Measurements from ENCODE around the gene CAV1. TPM values are rescaled to one million over a fixed set of nuclear protein-coding genes. Genes with fewer than 3 reads are reported as not detected.
A peak's percentile ranks its signal among the peaks of the same experiment; 100 is the strongest.

The CAV1 gene
- total and polyA plus RNA-seq, 2 donors (not counting 1 experiment from before 2014, with no cell fraction given), result 461 to 1,245 TPM

- Histone ChIP-seq H3K79me2 (ENCODE audit: control insufficient read depth, insufficient read depth, low read length) (peaks cover 75% of the 10 kb centered on the region), H3K4me2 (ENCODE audit: extremely low read depth, insufficient read depth, low read length) (peak overlapping the region; percentile 95), H3K36me3 (ENCODE audit: control insufficient read depth, insufficient read depth, low read length) (peaks cover 8% of the 10 kb centered on the region), H3K9me3 (ENCODE audit: control insufficient read depth, insufficient read depth, low read depth, low read length) (no peaks in the 10 kb centered on the region), H2AFZ (ENCODE audit: low read length) (no peak overlapping the region), H3K9ac (ENCODE audit: insufficient read depth, low read length) (peak overlapping the region; percentile 84), H3K27me3 (ENCODE audit: control insufficient read depth, insufficient read depth, low read length) (no peaks in the 10 kb centered on the region), H4K20me1 (ENCODE audit: control insufficient read depth, extremely low read depth, insufficient read depth, low read length) (no peaks in the 10 kb centered on the region), H3K4me3 (replicated peaks in 1 of 4; ENCODE audit: control extremely low read depth in 1 of 4, insufficient read depth in 1 of 4, low read depth in 3 of 4, low read length in 4 of 4) (peak overlapping the region; percentile 87 to 99 (median 93)), H3K4me1 (ENCODE audit: control insufficient read depth, extremely low read depth, insufficient read depth, low read length) (peaks cover 4% of the 10 kb centered on the region), H3K27ac (ENCODE audit: insufficient read depth, low read length) (peak overlapping the region; percentile 86)
- peak; percentile 34 to 51 for DNase-seq (ENCODE audit: low read depth in 2 of 2)
- TF ChIP-seq, protein P1, sequence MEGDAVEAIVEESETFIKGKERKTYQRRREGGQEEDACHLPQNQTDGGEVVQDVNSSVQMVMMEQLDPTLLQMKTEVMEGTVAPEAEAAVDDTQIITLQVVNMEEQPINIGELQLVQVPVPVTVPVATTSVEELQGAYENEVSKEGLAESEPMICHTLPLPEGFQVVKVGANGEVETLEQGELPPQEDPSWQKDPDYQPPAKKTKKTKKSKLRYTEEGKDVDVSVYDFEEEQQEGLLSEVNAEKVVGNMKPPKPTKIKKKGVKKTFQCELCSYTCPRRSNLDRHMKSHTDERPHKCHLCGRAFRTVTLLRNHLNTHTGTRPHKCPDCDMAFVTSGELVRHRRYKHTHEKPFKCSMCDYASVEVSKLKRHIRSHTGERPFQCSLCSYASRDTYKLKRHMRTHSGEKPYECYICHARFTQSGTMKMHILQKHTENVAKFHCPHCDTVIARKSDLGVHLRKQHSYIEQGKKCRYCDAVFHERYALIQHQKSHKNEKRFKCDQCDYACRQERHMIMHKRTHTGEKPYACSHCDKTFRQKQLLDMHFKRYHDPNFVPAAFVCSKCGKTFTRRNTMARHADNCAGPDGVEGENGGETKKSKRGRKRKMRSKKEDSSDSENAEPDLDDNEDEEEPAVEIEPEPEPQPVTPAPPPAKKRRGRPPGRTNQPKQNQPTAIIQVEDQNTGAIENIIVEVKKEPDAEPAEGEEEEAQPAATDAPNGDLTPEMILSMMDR (conservative IDR thresholded peaks at IDR 0.05 in 1 of 2, IDR thresholded peaks at IDR 0.05 in 1 of 2; ENCODE audit: low read depth in 1 of 2, low read length in 2 of 2), result no peak
- TF ChIP-seq EZH2 (IDR thresholded peaks at IDR 0.05; ENCODE audit: low read length, missing control alignments), result no peak
Observed at GRCh38 chr7:116527521-116527920, 2.7 kb downstream of the CAV1 start.

- Histone ChIP-seq H3K9ac (ENCODE audit: insufficient read depth, low read length) (no peak overlapping the region), H3K27ac (ENCODE audit: insufficient read depth, low read length) (peak overlapping the region; percentile 61), H3K36me3 (ENCODE audit: control insufficient read depth, insufficient read depth, low read length) (peaks cover 8% of the 10 kb centered on the region), H3K27me3 (ENCODE audit: control insufficient read depth, insufficient read depth, low read length) (no peaks in the 10 kb centered on the region), H3K4me2 (ENCODE audit: extremely low read depth, insufficient read depth, low read length) (peak overlapping the region; percentile 95), H2AFZ (ENCODE audit: low read length) (no peak overlapping the region), H3K4me3 (replicated peaks in 1 of 4; ENCODE audit: control extremely low read depth in 1 of 4, insufficient read depth in 1 of 4, low read depth in 3 of 4, low read length in 4 of 4) (peak overlapping the region; percentile 87 to 99 (median 93)), H3K79me2 (ENCODE audit: control insufficient read depth, insufficient read depth, low read length) (peaks cover 81% of the 10 kb centered on the region), H3K9me3 (ENCODE audit: control insufficient read depth, insufficient read depth, low read depth, low read length) (no peaks in the 10 kb centered on the region), H3K4me1 (ENCODE audit: control insufficient read depth, extremely low read depth, insufficient read depth, low read length) (peaks cover 4% of the 10 kb centered on the region), H4K20me1 (ENCODE audit: control insufficient read depth, extremely low read depth, insufficient read depth, low read length) (no peaks in the 10 kb centered on the region)
- TF ChIP-seq, protein P1 (conservative IDR thresholded peaks at IDR 0.05 in 1 of 2, IDR thresholded peaks at IDR 0.05 in 1 of 2; ENCODE audit: low read depth in 1 of 2, low read length in 2 of 2), result no peak
- no peak for TF ChIP-seq EZH2 (IDR thresholded peaks at IDR 0.05; ENCODE audit: low read length, missing control alignments)
- peak; percentile 96 to 97 for DNase-seq (ENCODE audit: low read depth in 2 of 2)
Observed at GRCh38 chr7:116528008-116528789, 3.4 kb downstream of the CAV1 start.

- DNase-seq (ENCODE audit: low read depth in 2 of 2), result no peak
- Histone ChIP-seq H3K79me2 (ENCODE audit: control insufficient read depth, insufficient read depth, low read length) (peaks cover 90% of the 10 kb centered on the region), H3K27ac (ENCODE audit: insufficient read depth, low read length) (no peak overlapping the region), H4K20me1 (ENCODE audit: control insufficient read depth, extremely low read depth, insufficient read depth, low read length) (no peaks in the 10 kb centered on the region), H3K4me1 (ENCODE audit: control insufficient read depth, extremely low read depth, insufficient read depth, low read length) (peaks cover 2% of the 10 kb centered on the region), H3K36me3 (ENCODE audit: control insufficient read depth, insufficient read depth, low read length) (peaks cover 11% of the 10 kb centered on the region), H3K4me2 (ENCODE audit: extremely low read depth, insufficient read depth, low read length) (peak overlapping the region; percentile 95), H3K9ac (ENCODE audit: insufficient read depth, low read length) (no peak overlapping the region), H3K9me3 (ENCODE audit: control insufficient read depth, insufficient read depth, low read depth, low read length) (no peaks in the 10 kb centered on the region), H2AFZ (ENCODE audit: low read length) (no peak overlapping the region), H3K27me3 (ENCODE audit: control insufficient read depth, insufficient read depth, low read length) (no peaks in the 10 kb centered on the region), H3K4me3 (replicated peaks in 1 of 4; ENCODE audit: control extremely low read depth in 1 of 4, insufficient read depth in 1 of 4, low read depth in 3 of 4, low read length in 4 of 4) (peak overlapping the region; percentile 15 to 96 (median 64))
- TF ChIP-seq, protein P1 (conservative IDR thresholded peaks at IDR 0.05 in 1 of 2, IDR thresholded peaks at IDR 0.05 in 1 of 2; ENCODE audit: low read depth in 1 of 2, low read length in 2 of 2), result no peak
- no peak for TF ChIP-seq EZH2 (IDR thresholded peaks at IDR 0.05; ENCODE audit: low read length, missing control alignments)
Observed at GRCh38 chr7:116529250-116529649, 4.4 kb downstream of the CAV1 start.

All from fibroblast of lung (primary cell).